Measurements from ENCODE around the gene PAM16. TPM values are rescaled to one million over a fixed set of nuclear protein-coding genes. Genes with fewer than 3 reads are reported as not detected.

Gene PAM16
- total RNA-seq, 1 experiment from 2014 or later, result 80.4 TPM

- Histone ChIP-seq H2AFZ (ENCODE audit: low read length) (no peak overlapping the region), H4K91ac (ENCODE audit: insufficient read length, low read depth, low read length) (no peak overlapping the region), H3T11ph (ENCODE audit: low read length) (no peak overlapping the region), H3K23me2 (ENCODE audit: insufficient read length, low read depth, low read length, poor library complexity, severe bottlenecking) (peaks cover 12% of the 10 kb centered on the region), H2BK20ac (ENCODE audit: low read depth, low read length, poor library complexity, severe bottlenecking) (no peak overlapping the region), H4K20me1 (ENCODE audit: control insufficient read depth, insufficient read depth, insufficient read length) (peaks cover 3% of the 10 kb centered on the region), H3K18ac (ENCODE audit: insufficient read length, low read depth, low read length) (no peak overlapping the region), H2BK5ac (ENCODE audit: insufficient read length, low read length) (no peak overlapping the region), H3K4me2 (ENCODE audit: insufficient read depth, insufficient read length, low read length) (no peak overlapping the region), H3K4ac (ENCODE audit: low read depth, low read length) (no peak overlapping the region), H2BK15ac (ENCODE audit: low read depth, low read length) (no peak overlapping the region), H3K23ac (ENCODE audit: insufficient read length, low read depth, low read length) (no peak overlapping the region), H3K27me3 (ENCODE audit: insufficient read depth, low read length) (no peaks in the 10 kb centered on the region; the same call in 1 of the 2 replicates), H3K56ac (ENCODE audit: insufficient read length, low read depth, low read length) (no peak overlapping the region), H3K27ac (ENCODE audit: insufficient read length, low read depth, low read length) (no peak overlapping the region), H3K79me1 (ENCODE audit: insufficient read depth, low read depth, low read length, poor library complexity, severe bottlenecking) (no peaks in the 10 kb centered on the region), H3K14ac (ENCODE audit: insufficient read depth, low read length) (no peak overlapping the region; the same call in 1 of the 2 replicates), H2BK120ac (ENCODE audit: low read depth, low read length, poor library complexity, severe bottlenecking) (no peak overlapping the region), H3K4me1 (ENCODE audit: insufficient read depth, low read length) (peaks cover 6% of the 10 kb centered on the region; the same call in 1 of the 2 replicates), H2BK12ac (ENCODE audit: insufficient read length, low read depth, low read length) (no peak overlapping the region), H3K9me3 (ENCODE audit: control insufficient read depth, low read depth, low read length) (no peaks in the 10 kb centered on the region), H4K5ac (ENCODE audit: insufficient read length, low read depth, low read length) (no peak overlapping the region), H3K9ac (ENCODE audit: extremely low read depth, insufficient read length, low read length) (no peak overlapping the region), H2AK5ac (ENCODE audit: insufficient read length, low read length) (no peak overlapping the region), H3K79me2 (ENCODE audit: insufficient read depth, low read length) (peaks cover 6% of the 10 kb centered on the region; the same call in 1 of the 2 replicates), H4K8ac (replicated peaks; ENCODE audit: insufficient read length, low read depth, low read length) (no peak overlapping the region)
- no peak for DNase-seq
- no CpG with 5 or more reads among the region's 37 CpGs for WGBS (ENCODE audit: extremely low coverage, insufficient read length, low lambda C conversion rate)
- no peak overlapping the region for H3K4me3 Mint-ChIP-seq
- H3K4me1 Mint-ChIP-seq, result peaks cover 9 to 38% of the 10 kb centered on the region in 2 experiments
- peaks cover 4% of the 10 kb centered on the region for H3K27me3 Mint-ChIP-seq (ENCODE audit: low read depth)
- no peaks in the 10 kb centered on the region for H3K36me3 Mint-ChIP-seq (ENCODE audit: insufficient read depth in 1 of 3, low read depth in 3 of 3)
- TF ChIP-seq CTCF (conservative IDR thresholded peaks at IDR 0.05), result no peak
- peak overlapping the region in 1 of 3 experiments; percentile 80; a peak in 1 of 7 replicates for H3K27ac Mint-ChIP-seq
- H3K9me3 Mint-ChIP-seq, result no peaks in the 10 kb centered on the region; a peak in 1 of 5 replicates
These were observed 31.4 kb downstream of the PAM16 start for GRCh38 chr16:4319454-4320421.
